PC-9 (cell line): Measurements from ENCODE around the gene SIK3. TPM values are rescaled to one million over a fixed set of nuclear protein-coding genes. Genes with fewer than 3 reads are reported as not detected.

Experiments
- BruUV-seq: library from RNA; stranded (reverse); fragments of 400-500 nt; replicated peaks from 2 replicates; lab custom pipeline; 2021; lab: Mats Ljungman, UMichigan
- CTCF ChIA-PET: fragments of 300-600 bp; sonication (Branson Sonifier 250); formaldehyde crosslinking; loops from one replicate; lab custom pipeline; 2022; ENCODE audit warnings: antibody characterized with exemption; lab: Charles Lee
- POLR2A ChIA-PET: fragments of 300-600 bp; sonication (Branson Sonifier 250); formaldehyde crosslinking; loops from one replicate; lab custom pipeline; 2022; ENCODE audit warnings: antibody characterized with exemption; ENCODE audit not compliant: unreplicated experiment; lab: Charles Lee
- DNase-seq, 2 experiments: peaks; one replicate each; pipeline versions ENCODE4 v3.0.0 to v3.0.0-alpha.2; 2015 to 2022; ENCODE audit warnings: mixed read lengths in 1 of 2
- H2AFZ ChIP-seq: fragments of 200-600 bp; sonication (generic); 2 replicates; pipeline ENCODE4 v1.8.1; 2017; ENCODE audit warnings: antibody characterized with exemption
- H3F3A ChIP-seq: fragments of 200-600 bp; sonication (generic); 2 replicates; pipeline ENCODE4 v1.8.1; 2017; ENCODE audit warnings: antibody characterized with exemption, mild to moderate bottlenecking, low read depth; ENCODE audit not compliant: insufficient read depth
- H3K27ac ChIP-seq: fragments of 200-600 bp; sonication (generic); 2 replicates; pipeline ENCODE4 v1.6.1; 2016; ENCODE audit warnings: mixed run types
- H3K27me3 ChIP-seq: fragments of 200-600 bp; sonication (generic); 2 replicates; pipeline ENCODE4 v1.6.1; 2016; ENCODE audit warnings: low read depth, mixed run types; ENCODE audit not compliant: insufficient read depth
- H3K36me3 ChIP-seq: fragments of 200-600 bp; sonication (generic); 2 replicates; pipeline ENCODE4 v1.6.1; 2016; ENCODE audit warnings: low read depth, mixed run types
- H3K4me1 ChIP-seq: fragments of 200-600 bp; sonication (generic); replicated peaks from 2 replicates; pipeline ENCODE4 v1.6.1; 2016; ENCODE audit warnings: mixed run types; ENCODE audit not compliant: insufficient read depth
- H3K4me2 ChIP-seq: fragments of 200-600 bp; sonication (generic); 2 replicates; pipeline ENCODE4 v1.6.1; 2017; ENCODE audit warnings: mixed run types
- H3K4me3 ChIP-seq: fragments of 200-600 bp; sonication (generic); 2 replicates; pipeline ENCODE4 v1.6.1; 2016; ENCODE audit warnings: mixed run types
- H3K79me2 ChIP-seq: fragments of 200-600 bp; sonication (generic); 2 replicates; pipeline ENCODE4 v1.6.1; 2017; ENCODE audit warnings: low read depth, mixed run types
- H3K9me2 ChIP-seq: fragments of 200-600 bp; sonication (generic); 2 replicates; pipeline ENCODE4 v1.8.1; 2017; ENCODE audit warnings: mild to moderate bottlenecking; ENCODE audit not compliant: insufficient read depth
- H3K9me3 ChIP-seq: fragments of 200-600 bp; sonication (generic); 2 replicates; pipeline ENCODE4 v1.8.1; 2016; ENCODE audit warnings: low read depth; ENCODE audit not compliant: insufficient read depth
- H4K20me1 ChIP-seq: fragments of 200-600 bp; sonication (generic); 2 replicates; pipeline ENCODE4 v1.8.1; 2017; ENCODE audit not compliant: insufficient read depth
- EZH2 ChIP-seq: fragments of 200-600 bp; sonication (generic); IDR thresholded peaks from 2 replicates; pipeline ENCODE4 v1.8.0; 2017; ENCODE audit warnings: antibody characterized with exemption, low read depth
- intact Hi-C: fragments of 100-400 bp; cut with micrococcal nuclease; formaldehyde crosslinking; loops from one replicate; pipeline ENCODE4 v1.10.0; 2022; ENCODE audit not compliant: unreplicated experiment
- total RNA-seq: library from RNA; stranded (reverse); gene quantifications from 2 replicates; pipeline ENCODE4 v1.2.3, GENCODE V29; 2021
- TF ChIP-seq, protein P1 (sequence below): fragments of 200-600 bp; sonication (generic); conservative IDR thresholded peaks from 2 replicates; pipeline ENCODE4 v1.6.1; 2017; ENCODE audit warnings: mixed run types, antibody characterized with exemption, mild to moderate bottlenecking, moderate library complexity

Gene SIK3
- total RNA-seq, 1 experiment from 2014 or later = 30.2 TPM

DNA sequence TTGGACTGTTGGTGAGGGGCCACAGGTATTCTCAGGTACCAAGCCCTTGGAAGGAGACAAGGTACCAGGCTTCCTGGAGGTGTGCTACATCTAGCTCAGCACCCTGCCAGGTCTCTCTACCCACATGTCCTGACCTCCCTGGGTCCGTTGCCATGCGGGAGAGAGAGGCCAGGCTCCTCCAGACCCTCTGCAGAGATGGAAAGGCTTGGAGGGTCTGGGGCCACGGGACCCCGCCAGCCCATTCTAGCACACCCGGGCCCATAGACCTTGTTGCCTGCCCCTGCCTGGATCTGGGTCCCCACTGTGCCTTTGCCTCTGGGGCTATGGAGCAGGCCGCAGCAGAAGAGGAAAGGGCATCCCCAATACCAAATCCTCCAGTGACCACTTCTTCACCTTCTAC is 270.8 kb downstream of the SIK3 start:
- ChIA-PET POLR2A (no interaction called here), CTCF (no interaction called here)
- H4K20me1 ChIP-seq = no peaks in the 10 kb centered on the region
- no peak overlapping the region for H2AFZ ChIP-seq
- H3K9me3 ChIP-seq = no peaks in the 10 kb centered on the region
- H3K4me2 ChIP-seq = no peak overlapping the region
- no peak for DNase-seq
- no peaks in the 10 kb centered on the region for H3K9me2 ChIP-seq
- intact Hi-C loops = no loop called here
- no peaks in the 10 kb centered on the region for H3K36me3 ChIP-seq
- TF ChIP-seq, protein P1, sequence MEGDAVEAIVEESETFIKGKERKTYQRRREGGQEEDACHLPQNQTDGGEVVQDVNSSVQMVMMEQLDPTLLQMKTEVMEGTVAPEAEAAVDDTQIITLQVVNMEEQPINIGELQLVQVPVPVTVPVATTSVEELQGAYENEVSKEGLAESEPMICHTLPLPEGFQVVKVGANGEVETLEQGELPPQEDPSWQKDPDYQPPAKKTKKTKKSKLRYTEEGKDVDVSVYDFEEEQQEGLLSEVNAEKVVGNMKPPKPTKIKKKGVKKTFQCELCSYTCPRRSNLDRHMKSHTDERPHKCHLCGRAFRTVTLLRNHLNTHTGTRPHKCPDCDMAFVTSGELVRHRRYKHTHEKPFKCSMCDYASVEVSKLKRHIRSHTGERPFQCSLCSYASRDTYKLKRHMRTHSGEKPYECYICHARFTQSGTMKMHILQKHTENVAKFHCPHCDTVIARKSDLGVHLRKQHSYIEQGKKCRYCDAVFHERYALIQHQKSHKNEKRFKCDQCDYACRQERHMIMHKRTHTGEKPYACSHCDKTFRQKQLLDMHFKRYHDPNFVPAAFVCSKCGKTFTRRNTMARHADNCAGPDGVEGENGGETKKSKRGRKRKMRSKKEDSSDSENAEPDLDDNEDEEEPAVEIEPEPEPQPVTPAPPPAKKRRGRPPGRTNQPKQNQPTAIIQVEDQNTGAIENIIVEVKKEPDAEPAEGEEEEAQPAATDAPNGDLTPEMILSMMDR = no peak
- no peak for TF ChIP-seq EZH2
- no peaks in the 10 kb centered on the region for H3K79me2 ChIP-seq
- H3F3A ChIP-seq = no peaks in the 10 kb centered on the region
- BruUV-seq = no TSS peak
- H3K4me1 ChIP-seq = peaks cover 7% of the 10 kb centered on the region; the same call in 1 of the 2 replicates
- no peak overlapping the region for H3K27ac ChIP-seq
- H3K27me3 ChIP-seq = no peaks in the 10 kb centered on the region
- H3K4me3 ChIP-seq = no peak overlapping the region

DNA sequence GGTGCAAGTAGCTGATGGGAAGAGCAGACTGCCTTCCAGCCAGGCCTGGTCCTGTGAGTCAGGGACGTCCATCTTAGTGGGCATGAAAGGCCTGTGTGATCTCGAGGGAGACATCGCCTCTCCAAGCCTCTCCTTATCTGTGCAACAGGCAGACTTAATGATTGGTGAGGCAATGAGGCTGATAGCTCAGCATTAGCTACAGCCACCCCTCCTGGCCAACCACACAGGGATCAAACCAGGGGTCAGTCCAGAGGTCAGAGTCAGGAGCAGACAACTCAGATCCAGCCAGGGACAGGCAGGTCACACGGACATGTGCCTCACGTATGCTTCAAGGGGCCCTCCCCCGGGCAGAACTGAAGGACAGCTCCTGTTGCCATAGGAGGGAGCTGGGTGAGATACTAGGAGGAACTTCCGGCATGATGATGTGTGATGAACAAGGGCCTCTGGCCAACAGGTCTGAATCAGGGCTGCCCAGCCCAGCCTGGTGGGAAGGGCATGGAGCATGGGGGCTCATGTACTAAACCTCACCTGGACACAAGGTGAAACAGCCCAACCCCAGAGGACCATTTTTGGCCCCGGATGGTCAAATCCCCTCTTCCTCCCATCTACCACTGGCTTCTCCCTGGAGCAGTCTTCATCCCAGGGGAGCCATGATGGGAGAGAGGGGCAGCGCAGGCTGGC is 271.3 kb downstream of the SIK3 start:
- POLR2A ChIA-PET = no interaction called here
- no peaks in the 10 kb centered on the region for H3K27me3 ChIP-seq
- no peak for DNase-seq
- no peaks in the 10 kb centered on the region for H3F3A ChIP-seq
- BruUV-seq = no TSS peak
- peaks cover 1% of the 10 kb centered on the region; the same call in 1 of the 2 replicates for H3K4me1 ChIP-seq
- no peak overlapping the region for H3K4me3 ChIP-seq
- H3K79me2 ChIP-seq = no peaks in the 10 kb centered on the region
- H2AFZ ChIP-seq = no peak overlapping the region
- intact Hi-C loops = no loop called here
- H3K27ac ChIP-seq = no peak overlapping the region
- H3K9me2 ChIP-seq = no peaks in the 10 kb centered on the region
- CTCF ChIA-PET = no interaction called here
- no peaks in the 10 kb centered on the region for H4K20me1 ChIP-seq
- H3K9me3 ChIP-seq = no peaks in the 10 kb centered on the region
- H3K36me3 ChIP-seq = no peaks in the 10 kb centered on the region
- TF ChIP-seq, protein P1 = no peak
- no peak for TF ChIP-seq EZH2
- no peak overlapping the region for H3K4me2 ChIP-seq

DNA sequence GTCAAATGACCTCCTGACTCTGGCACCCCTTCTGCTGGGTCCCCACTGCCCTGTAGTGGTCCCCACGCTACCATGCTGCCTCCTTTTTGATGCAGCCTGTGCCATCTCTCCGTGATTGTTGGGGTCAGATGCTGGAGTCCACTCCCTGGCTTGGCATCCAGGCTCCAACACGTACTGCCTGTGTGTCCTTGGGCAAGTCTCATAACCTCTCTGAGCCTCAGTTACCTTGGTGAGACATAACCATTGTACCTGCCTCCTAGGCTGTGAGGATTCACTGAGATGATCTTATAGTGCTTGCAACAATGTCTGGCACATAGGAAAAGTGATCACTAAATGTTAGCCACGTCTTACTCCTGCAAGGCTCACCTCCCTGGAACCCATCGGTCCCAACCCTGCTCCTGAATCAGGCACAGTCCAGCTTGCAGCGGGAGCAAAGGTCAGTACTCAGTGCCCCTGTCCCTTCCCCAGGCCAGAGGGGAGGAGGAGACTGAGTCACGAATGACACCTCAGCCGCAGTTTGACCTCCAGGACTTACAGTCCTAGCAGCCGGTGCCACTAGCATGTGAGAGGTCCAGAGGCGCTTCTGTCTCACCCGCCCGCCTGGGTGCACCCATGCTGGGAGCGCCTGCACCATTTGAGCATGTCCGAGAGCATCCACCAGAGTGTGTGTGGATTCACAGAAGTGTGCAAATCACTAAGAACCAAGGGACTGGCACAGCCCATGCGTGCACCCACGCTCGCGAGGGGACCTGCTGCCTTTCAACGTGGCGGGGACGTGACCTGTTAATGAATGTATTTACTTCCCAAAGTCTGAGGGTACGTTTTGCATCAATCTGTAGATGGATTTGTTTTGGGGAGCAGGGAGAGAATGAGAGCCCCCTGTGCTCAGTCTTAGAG is 272.1 kb downstream of the SIK3 start:
- no peaks in the 10 kb centered on the region for H3F3A ChIP-seq
- H3K4me1 ChIP-seq = no peaks in the 10 kb centered on the region
- no TSS peak for BruUV-seq
- H2AFZ ChIP-seq = no peak overlapping the region
- TF ChIP-seq, protein P1 = no peak
- TF ChIP-seq EZH2 = no peak
- no peak for DNase-seq
- no peak overlapping the region for H3K4me2 ChIP-seq
- intact Hi-C loops = no loop called here
- no peaks in the 10 kb centered on the region for H3K9me2 ChIP-seq
- ChIA-PET POLR2A (no interaction called here), CTCF (no interaction called here)
- no peaks in the 10 kb centered on the region for H3K36me3 ChIP-seq
- no peaks in the 10 kb centered on the region for H3K27me3 ChIP-seq
- H3K4me3 ChIP-seq = no peak overlapping the region
- H4K20me1 ChIP-seq = no peaks in the 10 kb centered on the region
- no peak overlapping the region for H3K27ac ChIP-seq
- H3K9me3 ChIP-seq = no peaks in the 10 kb centered on the region
- H3K79me2 ChIP-seq = no peaks in the 10 kb centered on the region
